HG03354 (cell line): Measurements from ENCODE around the gene INSL3.

Experiments
- ATAC-seq: cut with Tn5 transposase; IDR thresholded peaks from one replicate; pipeline ENCODE4 v1.9.1; 2021; ENCODE audit warnings: mild to moderate bottlenecking; ENCODE audit not compliant: unreplicated experiment, poor library complexity, severe bottlenecking

The INSL3 gene

GRCh38 chr19:17821190-17821589, at the start of gene INSL3:
INSL3 (minus strand) TSS chr19:17821519; CDS start chr19:17821506, 13 bp downstream.
- ATAC-seq = no peak

GRCh38 chr19:17869114-17869608, 47.8 kb upstream of the INSL3 start:
- ATAC-seq = no peak

GRCh38 chr19:17868669-17869068, 47.4 kb upstream of the INSL3 start:
- ATAC-seq = no peak

- no peak for ATAC-seq
Measured at GRCh38 chr19:17866964-17867486, 45.7 kb upstream of the INSL3 start.

GRCh38 chr19:17866312-17866963, 45.1 kb upstream of the INSL3 start:
- no peak for ATAC-seq

- ATAC-seq = no peak
Measured at GRCh38 chr19:17865364-17866311, 44.3 kb upstream of the INSL3 start.

- no peak for ATAC-seq
Measured at GRCh38 chr19:17863520-17864182, 42.3 kb upstream of the INSL3 start.

- ATAC-seq = no peak
Measured at GRCh38 chr19:17862711-17863519, 41.6 kb upstream of the INSL3 start.

GRCh38 chr19:17861542-17862402, 40.5 kb upstream of the INSL3 start:
- ATAC-seq = no peak

- no peak for ATAC-seq
Measured at GRCh38 chr19:17860993-17861360, 39.7 kb upstream of the INSL3 start.

- ATAC-seq = no peak
Measured at GRCh38 chr19:17860331-17860992, 39.1 kb upstream of the INSL3 start.

GRCh38 chr19:17859533-17860330, 38.4 kb upstream of the INSL3 start, which contains the start of gene RPL18A:
RPL18A (plus strand) TSS chr19:17859910; CDS start chr19:17859957, 47 bp downstream.
- ATAC-seq = peak; percentile 92

GRCh38 chr19:17855280-17856152, 34.2 kb upstream of the INSL3 start:
- peak; percentile 33 for ATAC-seq

- no peak for ATAC-seq
Measured at GRCh38 chr19:17854061-17854460, 32.7 kb upstream of the INSL3 start.

- ATAC-seq = no peak
Measured at GRCh38 chr19:17848595-17849292, 27.4 kb upstream of the INSL3 start.
